HG03159 (cell line): Measurements from ENCODE around the gene ADARB2.

Experiments used
- ATAC-seq: cut with Tn5 transposase; IDR thresholded peaks from one replicate; pipeline ENCODE4 v1.9.1; 2021; ENCODE audit warnings: mild to moderate bottlenecking, moderate library complexity; ENCODE audit not compliant: unreplicated experiment

ADARB2 gene

GRCh38 chr10:1154531-1155295 is 582.6 kb downstream of the ADARB2 start:
- ATAC-seq = no peak

- no peak for ATAC-seq
Observed at GRCh38 chr10:1153805-1154351, 583.4 kb downstream of the ADARB2 start.

GRCh38 chr10:1153251-1153763 is 584.0 kb downstream of the ADARB2 start:
- ATAC-seq = no peak

- ATAC-seq = no peak
Observed at GRCh38 chr10:1152386-1153250, 584.7 kb downstream of the ADARB2 start.

- ATAC-seq = no peak
Observed at GRCh38 chr10:1151076-1152033, 586.0 kb downstream of the ADARB2 start.

- ATAC-seq = no peak
Observed at GRCh38 chr10:1150638-1150955, 586.7 kb downstream of the ADARB2 start.

- no peak for ATAC-seq
Observed at GRCh38 chr10:1149793-1150637, 587.3 kb downstream of the ADARB2 start.

- ATAC-seq = no peak
Observed at GRCh38 chr10:1148855-1149605, 588.3 kb downstream of the ADARB2 start.

GRCh38 chr10:1147810-1148209 is 589.5 kb downstream of the ADARB2 start:
- no peak for ATAC-seq

GRCh38 chr10:1142596-1142995 is 594.7 kb downstream of the ADARB2 start:
- ATAC-seq = no peak

- no peak for ATAC-seq
Observed at GRCh38 chr10:1141701-1142100, 595.6 kb downstream of the ADARB2 start.

- no peak for ATAC-seq
Observed at GRCh38 chr10:1141261-1141660, 596.1 kb downstream of the ADARB2 start.

- no peak for ATAC-seq
Observed at GRCh38 chr10:1138529-1138928, 598.8 kb downstream of the ADARB2 start.

- no peak for ATAC-seq
Observed at GRCh38 chr10:1137499-1138163, 599.7 kb downstream of the ADARB2 start.

GRCh38 chr10:1136268-1136667 is 601.1 kb downstream of the ADARB2 start:
- ATAC-seq = no peak

- ATAC-seq = no peak
Observed at GRCh38 chr10:1134156-1134555, 603.2 kb downstream of the ADARB2 start.

- ATAC-seq = no peak
Observed at GRCh38 chr10:1133495-1134045, 603.8 kb downstream of the ADARB2 start.

- no peak for ATAC-seq
Observed at GRCh38 chr10:1132584-1132983, 604.7 kb downstream of the ADARB2 start.
